OCI-LY7 (cell line): ENCODE results near the gene C8A. TPM values are rescaled to one million over a fixed set of nuclear protein-coding genes. Genes with fewer than 3 reads are reported as not detected.

Experiments used
- BruUV-seq: library from RNA; stranded (reverse); fragments of 400-500 nt; replicated peaks from 2 replicates; lab custom pipeline; 2021; lab: Mats Ljungman, UMichigan
- CTCF ChIA-PET: fragments of 300-600 bp; sonication (Branson Sonifier 250); formaldehyde crosslinking; loops from one replicate; lab custom pipeline; 2022; ENCODE audit warnings: antibody characterized with exemption; ENCODE audit not compliant: unreplicated experiment; lab: Charles Lee
- POLR2A ChIA-PET: fragments of 300-600 bp; sonication (Branson Sonifier 250); formaldehyde crosslinking; loops from one replicate; lab custom pipeline; 2022; ENCODE audit warnings: antibody characterized with exemption; lab: Charles Lee
- DNase-seq: peaks from one replicate; pipeline ENCODE4 v3.0.0-alpha.2; 2015; ENCODE audit warnings: low spot score
- H2AFZ ChIP-seq: fragments of 200-600 bp; sonication (generic), shearing (Covaris generic); 2 replicates; pipeline ENCODE4 v1.6.1; 2014; ENCODE audit warnings: mild to moderate bottlenecking, antibody characterized with exemption, low read length, moderate library complexity
- H3K27ac ChIP-seq: fragments of 200-600 bp; sonication (generic); 2 replicates; pipeline ENCODE4 v1.5.1; 2014; ENCODE audit warnings: mixed run types, low read depth, mild to moderate bottlenecking, moderate library complexity, low read length, inconsistent platforms; ENCODE audit not compliant: poor library complexity, severe bottlenecking
- H3K36me3 ChIP-seq: fragments of 200-600 bp; sonication (generic); 2 replicates; pipeline ENCODE4 v1.6.1; 2014; ENCODE audit warnings: mild to moderate bottlenecking, antibody characterized with exemption, low read length, moderate library complexity, mixed read lengths; ENCODE audit not compliant: insufficient read depth
- H3K4me1 ChIP-seq: fragments of 200-600 bp; sonication (generic); 2 replicates; pipeline ENCODE4 v1.5.1; 2014; ENCODE audit warnings: mild to moderate bottlenecking, low read length; ENCODE audit not compliant: insufficient read depth, poor library complexity, severe bottlenecking
- H3K4me2 ChIP-seq: fragments of 200-600 bp; sonication (generic); 2 replicates; pipeline ENCODE4 v1.6.1; 2014; ENCODE audit warnings: mild to moderate bottlenecking, low read length
- H3K4me3 ChIP-seq: fragments of 200-600 bp; sonication (generic); 2 replicates; pipeline ENCODE4 v1.5.1; 2014; ENCODE audit warnings: mild to moderate bottlenecking, low read depth, low read length; ENCODE audit not compliant: poor library complexity, severe bottlenecking
- H3K79me2 ChIP-seq: fragments of 200-600 bp; sonication (generic); 2 replicates; pipeline ENCODE4 v1.6.1; 2016; ENCODE audit warnings: low read depth, mild to moderate bottlenecking, low read length, moderate library complexity, mixed read lengths; ENCODE audit not compliant: insufficient read depth
- H3K9me2 ChIP-seq: fragments of 200-600 bp; sonication (generic); 2 replicates; pipeline ENCODE4 v1.6.1; 2016; ENCODE audit warnings: mild to moderate bottlenecking, low read length, mixed read lengths; ENCODE audit not compliant: insufficient read depth
- H3K9me3 ChIP-seq: fragments of 200-600 bp; sonication (generic); 2 replicates; pipeline ENCODE4 v1.6.1; 2014; ENCODE audit warnings: mild to moderate bottlenecking, mixed run types, low read length, mixed read lengths
- H4K20me1 ChIP-seq: fragments of 200-600 bp; sonication (generic); 2 replicates; pipeline ENCODE4 v1.6.1; 2014; ENCODE audit warnings: mild to moderate bottlenecking, antibody characterized with exemption, low read length, moderate library complexity, mixed read lengths; ENCODE audit not compliant: insufficient read depth
- EZH2phosphoT487 ChIP-seq: fragments of 200-600 bp; sonication (generic); IDR thresholded peaks from 2 replicates; pipeline ENCODE4 v1.6.1; 2018; ENCODE audit warnings: low read depth, borderline replicate concordance, mild to moderate bottlenecking, mixed run types, antibody characterized with exemption, low read length, moderate library complexity, mixed read lengths
- intact Hi-C: fragments of 100-400 bp; cut with micrococcal nuclease; formaldehyde crosslinking; loops from one replicate; pipeline ENCODE4 v1.10.0; 2022; ENCODE audit not compliant: unreplicated experiment
- total RNA-seq, 2 experiments: library from RNA; depleted of rRNA in 1 of 2; stranded (reverse); fragments of >200 nt in 1 of 2; shearing (Covaris generic) in 1 of 2; gene quantifications; 2 replicates each; pipeline ENCODE4 v1.2.3, GENCODE V29; 2014 to 2022
- TF ChIP-seq, protein P1 (sequence below): fragments of 200-600 bp; sonication (generic); conservative IDR thresholded peaks from 2 replicates; pipeline ENCODE4 v1.5.1; 2014; ENCODE audit warnings: mild to moderate bottlenecking, antibody characterized with exemption, low read length, moderate library complexity, mixed read lengths

Gene C8A
- total RNA-seq, 2 experiments from 2014 or later = not detected

DNA sequence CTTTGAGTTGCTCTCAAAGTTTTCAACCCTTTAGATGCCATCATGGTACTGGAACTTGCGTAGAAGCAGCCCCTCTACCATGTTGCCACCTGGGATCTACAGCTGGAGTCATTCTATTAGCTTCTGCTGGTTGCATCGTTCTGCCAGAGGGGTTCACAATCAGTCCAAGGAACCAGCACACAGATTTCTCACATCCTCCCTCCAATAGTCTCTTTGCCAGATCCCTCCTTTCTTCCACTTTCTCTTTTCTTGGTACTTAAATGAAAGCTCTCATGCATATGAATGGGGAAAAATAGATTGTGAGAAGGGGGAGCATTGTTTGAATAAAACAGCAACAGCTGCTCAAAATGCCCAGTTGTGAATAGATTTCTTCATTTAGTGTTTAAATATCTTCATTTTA, 4.2 kb upstream of the C8A start:
- Histone ChIP-seq H3K4me2 (no peak overlapping the region), H2AFZ (no peak overlapping the region), H3K27ac (no peak overlapping the region), H3K36me3 (no peaks in the 10 kb centered on the region), H3K9me3 (no peaks in the 10 kb centered on the region), H3K4me1 (no peaks in the 10 kb centered on the region), H3K4me3 (no peak overlapping the region), H4K20me1 (no peaks in the 10 kb centered on the region), H3K79me2 (no peaks in the 10 kb centered on the region), H3K9me2 (no peaks in the 10 kb centered on the region)
- no peak for TF ChIP-seq EZH2phosphoT487
- TF ChIP-seq, protein P1, sequence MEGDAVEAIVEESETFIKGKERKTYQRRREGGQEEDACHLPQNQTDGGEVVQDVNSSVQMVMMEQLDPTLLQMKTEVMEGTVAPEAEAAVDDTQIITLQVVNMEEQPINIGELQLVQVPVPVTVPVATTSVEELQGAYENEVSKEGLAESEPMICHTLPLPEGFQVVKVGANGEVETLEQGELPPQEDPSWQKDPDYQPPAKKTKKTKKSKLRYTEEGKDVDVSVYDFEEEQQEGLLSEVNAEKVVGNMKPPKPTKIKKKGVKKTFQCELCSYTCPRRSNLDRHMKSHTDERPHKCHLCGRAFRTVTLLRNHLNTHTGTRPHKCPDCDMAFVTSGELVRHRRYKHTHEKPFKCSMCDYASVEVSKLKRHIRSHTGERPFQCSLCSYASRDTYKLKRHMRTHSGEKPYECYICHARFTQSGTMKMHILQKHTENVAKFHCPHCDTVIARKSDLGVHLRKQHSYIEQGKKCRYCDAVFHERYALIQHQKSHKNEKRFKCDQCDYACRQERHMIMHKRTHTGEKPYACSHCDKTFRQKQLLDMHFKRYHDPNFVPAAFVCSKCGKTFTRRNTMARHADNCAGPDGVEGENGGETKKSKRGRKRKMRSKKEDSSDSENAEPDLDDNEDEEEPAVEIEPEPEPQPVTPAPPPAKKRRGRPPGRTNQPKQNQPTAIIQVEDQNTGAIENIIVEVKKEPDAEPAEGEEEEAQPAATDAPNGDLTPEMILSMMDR = no peak
- intact Hi-C loops = no loop called here
- CTCF ChIA-PET = no interaction called here
- no TSS peak for BruUV-seq
- POLR2A ChIA-PET = no interaction called here
- DNase-seq = no peak

DNA sequence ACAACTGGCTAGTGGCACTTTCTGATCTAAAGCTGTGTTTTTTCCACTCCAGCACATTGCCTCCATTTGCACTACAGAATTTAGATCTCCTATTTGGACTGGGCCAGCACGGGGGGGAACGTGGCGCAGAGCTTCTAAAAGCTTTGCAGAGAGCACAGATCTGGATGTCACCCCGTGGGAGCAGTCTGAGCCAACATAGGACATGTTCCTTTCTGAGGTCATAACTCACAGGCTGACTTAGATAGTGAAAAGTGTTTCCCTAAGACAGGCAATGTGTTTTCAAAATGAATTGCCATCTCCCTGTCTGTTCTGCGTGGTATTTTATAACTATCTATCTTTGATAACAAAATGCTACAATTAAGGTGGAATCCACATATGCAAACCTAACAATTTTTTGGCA, 3.7 kb upstream of the C8A start:
- H4K20me1 ChIP-seq = no peaks in the 10 kb centered on the region
- intact Hi-C loops = no loop called here
- CTCF ChIA-PET = no interaction called here
- H2AFZ ChIP-seq = no peak overlapping the region
- no peaks in the 10 kb centered on the region for H3K9me3 ChIP-seq
- no peak overlapping the region for H3K4me2 ChIP-seq
- H3K36me3 ChIP-seq = no peaks in the 10 kb centered on the region
- BruUV-seq = no TSS peak
- DNase-seq = no peak
- H3K79me2 ChIP-seq = no peaks in the 10 kb centered on the region
- H3K4me1 ChIP-seq = no peaks in the 10 kb centered on the region
- no peaks in the 10 kb centered on the region for H3K9me2 ChIP-seq
- POLR2A ChIA-PET = no interaction called here
- H3K27ac ChIP-seq = no peak overlapping the region
- no peak overlapping the region for H3K4me3 ChIP-seq
- TF ChIP-seq EZH2phosphoT487 = no peak
- TF ChIP-seq, protein P1 = no peak

DNA sequence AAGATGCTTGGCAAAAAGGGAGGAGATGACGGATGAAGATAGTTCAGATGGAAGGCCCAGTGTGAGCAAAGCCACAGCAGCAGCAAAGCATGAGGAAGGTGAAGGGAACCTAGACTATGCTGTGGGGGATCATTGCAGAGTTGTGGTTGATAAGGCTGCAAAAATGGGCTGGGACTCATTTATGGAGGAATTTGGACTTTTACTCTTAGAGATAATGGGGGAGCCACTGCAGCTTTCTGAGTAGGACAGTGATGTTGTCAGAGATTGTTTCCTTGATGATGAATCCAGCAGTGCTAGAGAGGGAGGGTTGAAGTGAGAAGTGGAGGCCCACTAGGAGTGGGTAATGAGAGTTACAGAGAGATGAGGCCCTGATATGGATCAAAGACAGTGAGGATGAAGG, 2.1 kb upstream of the C8A start:
- ChIA-PET POLR2A (no interaction called here), CTCF (no interaction called here)
- Histone ChIP-seq H4K20me1 (no peaks in the 10 kb centered on the region), H3K4me2 (no peak overlapping the region), H2AFZ (no peak overlapping the region), H3K36me3 (no peaks in the 10 kb centered on the region), H3K27ac (no peak overlapping the region), H3K4me3 (no peak overlapping the region), H3K9me3 (no peaks in the 10 kb centered on the region), H3K4me1 (no peaks in the 10 kb centered on the region), H3K79me2 (no peaks in the 10 kb centered on the region), H3K9me2 (no peaks in the 10 kb centered on the region)
- intact Hi-C loops = no loop called here
- TF ChIP-seq EZH2phosphoT487 = no peak
- TF ChIP-seq, protein P1 = no peak
- BruUV-seq = no TSS peak
- DNase-seq = no peak
